Measurements from ENCODE around the gene TECTB.

Gene TECTB

GRCh38 chr10:112307358-112308124 lies 24.3 kb downstream of the TECTB start:
- peak; percentile 58 for DNase-seq (ENCODE audit: low spot score)

DNA sequence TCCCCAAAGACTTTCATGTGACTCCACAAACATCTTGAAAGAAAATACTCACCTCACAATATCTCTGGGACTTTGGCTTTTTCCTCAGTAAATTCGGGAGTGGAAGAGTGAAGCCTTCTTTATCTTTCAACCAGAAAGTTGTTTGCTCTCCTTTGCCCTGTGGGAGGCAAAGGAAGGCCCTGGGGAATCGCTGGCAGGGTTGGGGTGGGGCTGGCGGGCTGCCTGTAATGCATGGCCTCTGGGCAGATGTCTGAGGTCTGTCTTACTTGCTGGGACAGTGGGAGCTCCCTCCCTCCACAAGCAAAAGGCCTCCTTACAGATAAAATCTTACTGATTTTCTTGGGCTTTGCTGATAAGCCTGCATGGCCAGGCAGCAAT lies 24.9 kb downstream of the TECTB start:
- DNase-seq (ENCODE audit: low spot score): no peak

- no peak for DNase-seq (ENCODE audit: low spot score)
Measured at GRCh38 chr10:112311481-112311880, 28.3 kb downstream of the TECTB start.

DNA sequence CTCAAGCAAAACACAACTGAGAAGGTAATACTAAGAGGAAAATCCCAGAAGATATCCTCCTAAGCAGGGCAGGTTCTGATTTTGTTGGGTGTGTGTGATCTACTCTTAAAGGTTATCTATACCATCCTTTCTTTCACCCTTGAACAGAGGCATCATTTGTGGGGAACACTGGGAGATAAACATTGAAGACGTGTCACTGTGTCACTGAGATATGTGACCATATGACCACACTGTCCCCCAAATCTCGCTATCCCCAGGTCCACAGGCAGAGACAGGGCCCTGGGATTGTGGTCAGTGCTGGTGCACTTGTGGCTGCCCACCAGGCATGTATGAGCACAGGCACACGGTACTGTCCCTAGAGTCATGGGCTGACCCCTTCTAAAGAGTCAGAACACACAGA lies 30.0 kb downstream of the TECTB start:
- DNase-seq (ENCODE audit: low spot score): no peak

GRCh38 chr10:112313911-112314310 lies 30.7 kb downstream of the TECTB start:
- DNase-seq (ENCODE audit: low spot score): peak; percentile 37

GRCh38 chr10:112314822-112315474 lies 31.7 kb downstream of the TECTB start:
- DNase-seq (ENCODE audit: low spot score): peak; percentile 67

DNA sequence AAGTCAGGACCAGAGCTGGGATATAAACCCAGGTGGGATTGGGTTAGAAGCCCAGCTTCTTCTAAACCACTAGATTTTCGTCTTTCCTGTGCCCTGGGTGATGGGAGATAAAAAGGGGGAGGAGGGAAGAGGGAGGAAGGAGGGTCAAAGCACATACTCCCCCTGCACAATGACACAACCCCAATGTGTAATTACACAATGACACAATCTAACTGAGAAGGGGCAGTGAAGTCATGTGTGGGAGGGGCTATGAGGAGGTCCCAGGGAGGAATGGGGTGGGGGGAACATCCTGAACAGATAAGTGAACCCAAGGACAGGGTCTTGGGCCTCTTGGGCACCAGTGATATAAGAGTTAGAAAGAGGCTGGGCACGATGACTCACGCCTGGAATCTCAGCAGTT lies 44.5 kb downstream of the TECTB start:
- no peak for DNase-seq (ENCODE audit: low spot score)

- DNase-seq (ENCODE audit: low spot score): no peak
Measured at GRCh38 chr10:112330162-112330561, 47.0 kb downstream of the TECTB start.

- DNase-seq (ENCODE audit: low spot score): no peak
Measured at GRCh38 chr10:112330607-112331160, 47.5 kb downstream of the TECTB start.

GRCh38 chr10:112332022-112332421 lies 48.8 kb downstream of the TECTB start:
- no peak for DNase-seq (ENCODE audit: low spot score)

DNA sequence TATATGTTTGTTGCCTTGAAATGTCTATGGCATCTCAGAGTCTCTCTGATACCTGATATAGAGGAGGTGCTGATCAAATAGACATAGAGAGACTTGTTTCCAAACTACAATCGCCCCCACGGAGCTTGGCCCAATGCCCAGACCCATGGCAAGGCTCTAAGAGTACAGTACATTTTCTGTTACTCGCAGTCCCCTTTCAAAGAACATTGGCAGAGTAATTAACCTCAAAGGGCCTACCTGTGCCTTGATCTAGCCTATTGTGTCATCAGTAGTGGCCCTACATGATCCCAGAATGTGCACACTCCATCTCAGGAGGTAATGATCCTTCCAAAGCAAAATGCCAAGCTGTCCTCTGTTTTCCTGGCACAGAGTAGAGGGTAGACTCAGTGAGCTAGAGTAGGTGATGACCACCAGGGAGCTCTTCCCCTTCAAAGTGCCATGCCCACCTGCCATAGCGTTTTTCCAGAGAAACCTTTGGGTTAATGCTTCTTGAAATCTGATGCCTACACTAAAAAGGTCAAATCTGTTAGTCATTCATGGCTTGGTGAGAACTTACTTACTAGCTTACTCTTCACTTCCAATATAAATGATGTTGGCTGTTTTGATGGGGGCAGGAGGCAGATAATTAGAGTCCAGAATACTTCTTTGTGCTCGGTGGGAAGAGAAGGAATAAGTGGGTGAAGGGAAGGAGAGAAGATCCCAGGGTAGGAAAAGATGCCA lies 49.5 kb downstream of the TECTB start:
- no peak for DNase-seq (ENCODE audit: low spot score)

DNA sequence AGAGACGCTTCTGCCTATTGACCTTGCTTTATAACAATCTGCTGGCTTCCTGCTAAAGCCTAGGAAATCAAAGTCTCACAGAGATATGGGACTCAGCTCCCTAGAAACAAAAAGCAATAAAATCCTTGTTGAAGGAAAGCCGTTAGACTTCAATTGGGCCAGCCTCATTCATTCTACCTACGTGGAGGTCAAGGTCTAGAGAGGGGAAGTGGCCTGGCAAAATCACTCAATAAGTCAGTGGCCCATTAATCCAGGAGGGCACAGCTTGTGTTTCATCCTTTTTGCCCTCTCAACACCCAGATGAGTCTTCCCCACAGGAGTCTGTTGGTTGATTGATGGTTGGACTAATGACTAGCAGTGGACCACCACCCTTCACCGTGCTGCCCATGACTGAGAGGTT lies 50.3 kb downstream of the TECTB start:
- no peak for DNase-seq (ENCODE audit: low spot score)

GRCh38 chr10:112335111-112335867 lies 52.1 kb downstream of the TECTB start:
- DNase-seq (ENCODE audit: low spot score): no peak

DNA sequence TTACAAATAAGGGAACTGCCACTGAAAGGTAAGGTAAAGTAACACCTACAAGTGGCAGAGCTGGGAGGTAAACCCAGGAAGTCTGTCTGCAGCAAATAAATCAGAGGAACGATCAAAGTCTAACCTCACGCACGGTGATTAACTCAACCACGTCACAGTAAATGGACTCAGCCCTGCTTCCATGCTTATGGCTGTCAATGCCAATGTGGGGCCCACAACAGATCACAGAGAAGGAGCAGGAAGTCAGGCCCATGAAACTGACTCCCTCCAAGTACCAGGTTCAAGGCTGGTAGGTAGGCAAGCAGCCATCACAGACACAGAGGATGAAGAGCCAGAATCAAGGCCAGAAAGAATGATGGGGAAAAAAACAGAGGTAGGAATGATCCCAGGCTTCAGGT lies 52.7 kb downstream of the TECTB start:
- DNase-seq (ENCODE audit: low spot score): no peak

DNA sequence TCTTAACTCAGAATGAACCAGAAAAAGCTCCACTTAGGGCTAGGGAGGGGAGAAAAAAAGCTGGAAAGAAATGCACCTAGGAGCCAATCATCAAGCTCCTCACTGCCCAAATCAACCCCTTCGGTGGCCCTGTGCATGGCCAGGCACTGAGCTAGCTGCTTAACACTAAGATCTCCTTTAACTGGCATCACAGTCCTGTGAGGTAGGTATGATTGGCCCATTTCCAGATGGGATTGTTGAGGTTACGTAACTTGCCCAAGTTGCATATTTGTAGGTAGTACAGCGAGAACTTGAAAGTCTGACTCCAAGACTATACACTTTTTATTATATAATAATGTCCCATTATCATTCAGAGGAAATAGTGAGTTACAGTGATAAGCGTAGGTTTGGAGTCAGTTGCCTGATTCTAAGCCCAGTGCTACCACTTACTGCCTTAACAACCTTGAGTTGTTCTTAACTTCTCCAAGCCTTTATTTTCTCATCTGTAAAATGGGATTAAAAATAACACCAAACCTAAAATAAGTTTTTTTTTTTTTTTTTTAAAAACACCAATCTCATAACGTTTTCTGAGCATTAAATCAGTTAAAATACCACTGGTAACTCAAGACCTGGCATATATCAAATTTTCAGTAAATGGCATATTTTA lies 53.5 kb downstream of the TECTB start:
- no peak for DNase-seq (ENCODE audit: low spot score)

GRCh38 chr10:112338957-112339356 lies 55.8 kb downstream of the TECTB start:
- no peak for DNase-seq (ENCODE audit: low spot score)

GRCh38 chr10:112340601-112341000 lies 57.4 kb downstream of the TECTB start:
- no peak for DNase-seq (ENCODE audit: low spot score)

GRCh38 chr10:112343056-112343806 lies 60.0 kb downstream of the TECTB start:
- no peak for DNase-seq (ENCODE audit: low spot score)

GRCh38 chr10:112344261-112344660 lies 61.1 kb downstream of the TECTB start:
- DNase-seq (ENCODE audit: low spot score): no peak

GRCh38 chr10:112345202-112345601 lies 62.0 kb downstream of the TECTB start:
- DNase-seq (ENCODE audit: low spot score): no peak

DNA sequence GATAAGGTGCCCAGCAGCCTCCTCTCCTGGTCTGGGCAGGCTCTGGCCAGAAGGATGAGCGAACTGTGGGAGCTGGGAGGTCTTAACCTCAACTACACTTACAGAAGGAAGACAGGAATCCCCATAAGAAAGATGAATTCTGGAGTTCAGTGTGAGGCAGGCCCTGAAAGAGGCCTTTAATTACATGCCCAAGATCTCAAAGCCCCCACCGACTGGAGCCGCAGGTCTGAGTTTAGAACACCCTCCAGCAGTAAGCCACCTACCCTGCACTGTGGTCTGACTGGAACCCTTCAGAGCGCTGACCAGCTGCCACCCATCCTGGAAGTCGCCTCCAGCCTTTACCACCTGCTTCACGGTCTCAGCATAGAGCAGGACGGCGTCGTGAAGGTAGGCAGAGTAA lies 62.5 kb downstream of the TECTB start:
- DNase-seq (ENCODE audit: low spot score): no peak
